ENCODE data around the gene LMF2. TPM values are rescaled to one million over a fixed set of nuclear protein-coding genes. Genes with fewer than 3 reads are reported as not detected.

Gene LMF2
- polyA plus RNA-seq, 3 donors: 15.0 to 145 (median 16.6) TPM

GRCh38 chr22:50468626-50469025, 38.9 kb downstream of the LMF2 start:
- Mint-ChIP-seq H3K9me3 (no peaks in the 10 kb centered on the region), H3K27me3 (ENCODE audit: low read depth in 3 of 3) (peaks cover 0 to 2% (median 0%) of the 10 kb centered on the region in 3 donors), H3K27ac (peak overlapping the region in 1 of 7 donors; percentile 72), H3K4me1 (peaks cover 44% of the 10 kb centered on the region), H3K36me3 (peaks cover 37 to 57% of the 10 kb centered on the region in 2 donors), H3K4me3 (no peak overlapping the region)
- no peak for TF ChIP-seq CTCF (IDR thresholded peaks at IDR 0.05)
- Histone ChIP-seq H3K36me3 (replicated peaks in 1 of 2; ENCODE audit: control insufficient read depth in 1 of 2, insufficient read depth in 2 of 2, low read length in 2 of 2) (peaks cover 41 to 48% of the 10 kb centered on the region in 2 donors), H2AFZ (ENCODE audit: insufficient read depth, low read depth, low read length, poor library complexity, severe bottlenecking) (no peak overlapping the region), H3K27ac (ENCODE audit: low read depth in 1 of 2, low read length in 2 of 2) (no peak overlapping the region), H3K9ac (ENCODE audit: insufficient read depth, low read length, poor library complexity, severe bottlenecking) (no peak overlapping the region), H4K20me1 (ENCODE audit: insufficient read depth, low read length) (peaks cover 72% of the 10 kb centered on the region), H3K79me2 (ENCODE audit: insufficient read depth, low read length) (peaks cover 49% of the 10 kb centered on the region), H3K4me1 (ENCODE audit: control insufficient read depth in 1 of 2, insufficient read depth in 2 of 2, low read length in 2 of 2) (peaks cover 35 to 42% of the 10 kb centered on the region in 2 donors), H3K4me3 (replicated peaks in 1 of 3; ENCODE audit: low read depth in 2 of 3, low read length in 3 of 3) (no peak overlapping the region), H3K4me2 (replicated peaks; ENCODE audit: extremely low read depth, low read length, poor library complexity, severe bottlenecking) (no peak overlapping the region), H3K27me3 (ENCODE audit: control insufficient read depth in 2 of 2, insufficient read depth in 2 of 2, low read length in 2 of 2) (no peaks in the 10 kb centered on the region), H3K9me3 (replicated peaks in 1 of 2; ENCODE audit: control insufficient read depth in 1 of 2, insufficient read depth in 1 of 2, low read length in 2 of 2) (no peaks in the 10 kb centered on the region)
- no peak for DNase-seq
- WGBS (ENCODE audit: insufficient coverage): 90% methylated on average over 4 of the region's 8 CpGs
- intact Hi-C loops (cut with micrococcal nuclease): no loop called here

- Histone ChIP-seq H3K4me3 (replicated peaks in 1 of 3; ENCODE audit: low read depth in 2 of 3, low read length in 3 of 3) (no peak overlapping the region), H3K4me2 (replicated peaks; ENCODE audit: extremely low read depth, low read length, poor library complexity, severe bottlenecking) (no peak overlapping the region), H3K27ac (ENCODE audit: low read depth in 1 of 2, low read length in 2 of 2) (no peak overlapping the region), H3K36me3 (replicated peaks in 1 of 2; ENCODE audit: control insufficient read depth in 1 of 2, insufficient read depth in 2 of 2, low read length in 2 of 2) (peaks cover 48 to 55% of the 10 kb centered on the region in 2 donors), H4K20me1 (ENCODE audit: insufficient read depth, low read length) (peaks cover 64% of the 10 kb centered on the region), H3K4me1 (ENCODE audit: control insufficient read depth in 1 of 2, insufficient read depth in 2 of 2, low read length in 2 of 2) (peaks cover 27 to 35% of the 10 kb centered on the region in 2 donors), H3K9ac (ENCODE audit: insufficient read depth, low read length, poor library complexity, severe bottlenecking) (no peak overlapping the region), H3K27me3 (ENCODE audit: control insufficient read depth in 2 of 2, insufficient read depth in 2 of 2, low read length in 2 of 2) (no peaks in the 10 kb centered on the region), H2AFZ (ENCODE audit: insufficient read depth, low read depth, low read length, poor library complexity, severe bottlenecking) (no peak overlapping the region), H3K79me2 (ENCODE audit: insufficient read depth, low read length) (peaks cover 42% of the 10 kb centered on the region), H3K9me3 (replicated peaks in 1 of 2; ENCODE audit: control insufficient read depth in 1 of 2, insufficient read depth in 1 of 2, low read length in 2 of 2) (no peaks in the 10 kb centered on the region)
- H3K9me3 Mint-ChIP-seq: no peaks in the 10 kb centered on the region
- peaks cover 37% of the 10 kb centered on the region for H3K4me1 Mint-ChIP-seq
- no peak overlapping the region for H3K27ac Mint-ChIP-seq
- no peak for DNase-seq
- no peak for TF ChIP-seq CTCF (IDR thresholded peaks at IDR 0.05)
- intact Hi-C loops (cut with micrococcal nuclease): no loop called here
- no peak overlapping the region for H3K4me3 Mint-ChIP-seq
- WGBS (ENCODE audit: insufficient coverage): 96% methylated on average over 19 of the region's 22 CpGs
- peaks cover 0 to 2% (median 2%) of the 10 kb centered on the region in 3 donors for H3K27me3 Mint-ChIP-seq (ENCODE audit: low read depth in 3 of 3)
- H3K36me3 Mint-ChIP-seq: peaks cover 42 to 61% of the 10 kb centered on the region in 2 donors
Measured at GRCh38 chr22:50467773-50468440, 39.6 kb downstream of the LMF2 start.
